Measurements from ENCODE around the gene QSOX1.

DNA sequence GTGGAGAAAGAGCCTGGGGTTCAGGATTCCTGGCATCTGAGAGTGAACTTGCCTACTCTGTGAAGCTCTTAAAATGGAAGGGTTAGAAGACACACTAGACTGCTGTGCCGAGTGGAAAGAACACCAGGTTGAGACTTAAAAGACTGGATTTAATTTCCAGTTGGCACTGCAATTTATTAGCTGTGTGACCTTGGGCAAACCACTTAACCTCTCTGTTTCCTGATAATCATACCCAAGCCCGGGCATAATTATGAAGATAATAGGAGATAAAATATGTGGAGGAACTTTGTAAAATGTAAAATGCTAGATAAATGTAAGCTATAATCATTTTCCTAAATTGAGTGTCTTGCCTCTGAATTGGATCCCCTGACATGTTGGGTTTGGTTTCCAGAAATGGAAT, 70.7 kb downstream of the QSOX1 start:
- TF ChIP-seq, protein P1, sequence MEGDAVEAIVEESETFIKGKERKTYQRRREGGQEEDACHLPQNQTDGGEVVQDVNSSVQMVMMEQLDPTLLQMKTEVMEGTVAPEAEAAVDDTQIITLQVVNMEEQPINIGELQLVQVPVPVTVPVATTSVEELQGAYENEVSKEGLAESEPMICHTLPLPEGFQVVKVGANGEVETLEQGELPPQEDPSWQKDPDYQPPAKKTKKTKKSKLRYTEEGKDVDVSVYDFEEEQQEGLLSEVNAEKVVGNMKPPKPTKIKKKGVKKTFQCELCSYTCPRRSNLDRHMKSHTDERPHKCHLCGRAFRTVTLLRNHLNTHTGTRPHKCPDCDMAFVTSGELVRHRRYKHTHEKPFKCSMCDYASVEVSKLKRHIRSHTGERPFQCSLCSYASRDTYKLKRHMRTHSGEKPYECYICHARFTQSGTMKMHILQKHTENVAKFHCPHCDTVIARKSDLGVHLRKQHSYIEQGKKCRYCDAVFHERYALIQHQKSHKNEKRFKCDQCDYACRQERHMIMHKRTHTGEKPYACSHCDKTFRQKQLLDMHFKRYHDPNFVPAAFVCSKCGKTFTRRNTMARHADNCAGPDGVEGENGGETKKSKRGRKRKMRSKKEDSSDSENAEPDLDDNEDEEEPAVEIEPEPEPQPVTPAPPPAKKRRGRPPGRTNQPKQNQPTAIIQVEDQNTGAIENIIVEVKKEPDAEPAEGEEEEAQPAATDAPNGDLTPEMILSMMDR (conservative IDR thresholded peaks at IDR 0.05; ENCODE audit: low read depth, low read length), result no peak
- no peak for TF ChIP-seq EZH2 (IDR thresholded peaks at IDR 0.05; ENCODE audit: low read length, unreplicated experiment)
- no peak for TF ChIP-seq EZH2phosphoT487 (IDR thresholded peaks at IDR 0.05; ENCODE audit: borderline replicate concordance, low read length)

Measured in PC-3 (cell line).